GM11168 (cell line): ENCODE results near the gene RBPJ.
"Not testable (repeated sequence)": the region's sequence is repeated elsewhere in the genome, so short reads cannot be mapped to it uniquely, and the experiment has no call there.

Experiments used
- in situ Hi-C: fragments of 300-500 bp; cut with MboI; formaldehyde crosslinking; loops from one replicate; pipeline ENCODE4 v1.12.0; 2022; ENCODE audit warnings: low sequenced_read_pairs; ENCODE audit not compliant: unreplicated experiment

RBPJ gene

DNA sequence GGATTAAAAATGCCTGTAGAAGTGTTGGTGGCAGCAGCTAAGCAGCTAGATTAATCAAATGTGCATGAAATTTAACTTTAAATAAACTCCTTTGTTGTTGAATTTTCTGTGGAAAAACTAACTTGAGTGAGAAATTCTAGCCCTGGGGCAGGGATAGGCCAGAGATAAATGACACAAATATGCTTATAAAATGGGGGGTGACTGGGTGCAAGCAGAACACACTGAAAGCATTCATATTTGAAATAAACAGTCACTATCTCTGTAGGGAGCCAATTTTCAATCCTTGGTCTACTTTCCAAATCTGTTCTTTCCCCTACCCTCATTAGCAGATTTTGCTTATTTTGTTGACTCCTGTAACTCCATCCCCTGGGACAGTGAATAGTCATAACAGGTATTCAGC lies 47.9 kb downstream of the RBPJ start:
- in situ Hi-C loops = no loop called here

GRCh38 chr4:26369132-26369531 lies 48.3 kb downstream of the RBPJ start:
- in situ Hi-C loops = no loop called here

- in situ Hi-C loops = no loop called here
Observed at GRCh38 chr4:26369581-26369980, 48.8 kb downstream of the RBPJ start.

DNA sequence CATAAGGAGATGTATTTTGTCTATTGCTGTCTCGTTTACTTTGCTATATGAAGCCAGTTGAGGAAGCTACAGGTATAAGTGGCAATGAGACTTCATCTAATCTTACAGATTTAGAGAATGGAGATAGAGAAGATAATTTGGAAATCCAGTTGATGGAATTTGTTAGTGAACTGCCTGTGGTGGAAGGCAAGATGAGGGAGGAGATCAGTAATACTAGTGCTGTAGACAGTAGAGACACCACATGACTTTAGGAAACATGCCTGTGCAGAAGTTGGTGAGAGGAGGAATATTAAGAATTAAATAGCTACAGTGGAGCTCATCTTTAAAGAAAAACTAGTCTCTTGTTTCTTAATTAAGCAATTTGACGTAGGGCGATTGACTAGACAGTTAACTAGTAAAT lies 51.3 kb downstream of the RBPJ start:
- in situ Hi-C loops = no loop called here

GRCh38 chr4:26372525-26373172 lies 51.8 kb downstream of the RBPJ start:
- in situ Hi-C loops = no loop called here

DNA sequence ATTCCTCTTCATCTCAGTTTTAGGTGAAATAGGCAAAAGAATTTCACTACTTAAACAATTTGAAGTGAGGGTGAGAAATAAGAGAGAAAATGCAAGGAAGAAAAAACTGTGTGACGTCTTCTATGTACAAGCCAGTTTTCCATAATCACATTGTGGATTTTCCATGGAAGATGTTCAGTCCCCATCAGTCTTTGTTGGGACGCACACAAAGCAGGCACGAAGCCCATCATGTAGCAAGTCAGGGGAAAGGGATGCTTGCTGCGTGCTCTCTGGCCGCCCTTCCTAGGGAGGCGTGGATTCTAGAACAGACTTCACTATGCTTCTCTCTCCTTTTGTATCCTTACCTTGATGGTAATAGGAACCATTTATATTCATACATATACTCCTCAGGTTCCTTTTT lies 54.7 kb downstream of the RBPJ start:
- in situ Hi-C loops = no loop called here

DNA sequence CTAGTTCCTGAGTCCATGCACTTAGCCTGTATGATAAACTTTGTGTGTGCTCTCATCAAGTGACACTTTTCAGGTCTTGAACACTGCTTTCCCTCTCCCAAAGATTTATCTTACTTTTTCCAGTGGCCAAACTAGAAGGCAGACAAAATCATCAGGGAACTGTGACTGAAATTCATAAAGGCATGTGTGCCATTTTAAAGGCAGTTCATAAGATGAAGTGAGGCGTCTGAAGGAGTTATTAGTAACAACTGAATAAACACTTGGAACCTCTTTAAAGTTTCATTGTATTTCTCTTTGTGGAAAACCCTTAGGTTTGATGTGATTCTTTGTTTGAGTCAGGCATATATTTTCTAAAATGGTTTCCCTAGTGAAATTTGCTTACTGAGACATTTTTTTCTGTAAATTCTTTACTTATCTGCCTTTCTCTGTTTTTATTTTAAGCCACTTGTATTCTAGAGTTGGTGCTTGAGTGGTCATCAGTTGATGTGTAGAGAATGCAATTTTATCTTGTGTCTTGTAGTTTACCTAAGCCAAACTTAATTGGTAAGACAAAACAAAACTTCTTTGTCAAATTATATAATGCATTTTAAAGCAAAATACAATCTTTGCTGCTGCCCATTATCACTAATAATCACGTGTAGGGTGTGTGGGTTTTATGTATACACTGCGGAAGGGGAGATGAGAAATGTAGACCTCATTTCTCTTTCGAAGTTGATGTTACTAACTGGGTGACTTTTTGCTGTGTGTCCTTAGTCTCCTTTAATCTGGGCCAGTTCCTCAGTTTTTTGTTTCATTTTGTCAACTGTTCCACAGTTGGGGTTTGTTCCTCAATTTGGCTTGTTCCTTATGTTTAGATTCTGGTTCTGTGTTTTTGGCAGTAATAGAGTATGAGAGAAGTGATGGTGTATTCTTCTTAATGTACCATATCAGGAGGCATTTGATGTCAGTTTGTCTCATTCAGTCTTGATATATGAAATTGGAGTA lies 56.8 kb downstream of the RBPJ start:
- in situ Hi-C loops = no loop called here

- in situ Hi-C loops = no loop called here
Observed at GRCh38 chr4:26379837-26380236, 59.0 kb downstream of the RBPJ start.

GRCh38 chr4:26380740-26381139 lies 59.9 kb downstream of the RBPJ start:
- in situ Hi-C loops = no loop called here

DNA sequence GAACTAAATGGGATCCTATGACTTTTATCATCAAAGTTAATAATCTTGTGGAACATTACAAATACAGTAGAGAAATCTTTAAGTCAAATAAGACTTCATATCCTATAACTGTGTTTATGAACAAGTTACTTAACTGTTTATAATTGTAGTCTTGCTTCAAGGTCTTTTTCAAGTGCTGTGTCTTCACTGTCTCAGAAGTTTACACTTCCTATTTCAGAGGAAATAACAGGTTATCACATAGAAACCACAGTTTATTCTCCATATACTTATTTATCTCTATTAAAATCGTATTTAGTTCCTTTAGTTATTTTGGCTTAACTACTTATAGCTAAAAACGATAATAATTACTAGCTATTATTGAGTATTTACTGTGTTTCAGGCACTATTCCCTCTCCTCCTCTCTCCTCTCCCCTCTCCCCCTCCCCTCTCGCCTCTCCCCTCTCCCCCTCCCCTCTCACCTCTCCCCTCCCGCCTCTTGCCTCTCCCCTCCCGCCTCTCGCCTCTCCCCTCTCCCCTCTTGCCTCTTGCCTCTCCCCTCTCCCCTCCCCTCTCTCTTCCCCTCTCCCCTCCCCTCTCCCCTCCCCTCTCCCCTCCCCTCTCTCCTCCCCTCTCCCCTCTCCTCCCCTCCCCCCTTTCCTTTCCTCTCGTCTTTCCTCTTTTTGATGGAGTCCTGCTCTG lies 63.7 kb downstream of the RBPJ start:
- in situ Hi-C loops = no loop called here

GRCh38 chr4:26385690-26386089 lies 64.9 kb downstream of the RBPJ start:
- in situ Hi-C loops = no loop called here

GRCh38 chr4:26386386-26386785 lies 65.6 kb downstream of the RBPJ start:
- in situ Hi-C loops = no loop called here

DNA sequence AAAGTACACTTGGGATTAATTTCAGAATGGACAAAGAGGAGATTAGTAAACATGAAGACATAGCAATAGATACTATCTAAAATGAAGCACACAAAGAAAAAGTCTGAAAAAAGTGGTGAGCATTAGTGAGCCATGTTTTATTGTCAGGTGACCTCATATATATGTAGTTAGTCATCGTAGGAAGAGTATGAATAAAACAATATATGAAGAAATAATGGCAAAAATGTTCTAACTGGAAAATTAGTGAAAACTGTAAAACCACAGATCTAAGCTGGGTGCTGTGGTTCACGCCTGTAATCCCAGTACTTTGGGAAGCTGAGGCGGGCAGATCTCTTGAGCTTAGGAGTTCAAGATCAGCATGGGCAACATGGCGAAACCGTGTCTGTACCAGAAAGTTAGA lies 67.9 kb downstream of the RBPJ start:
- in situ Hi-C loops = no loop called here

DNA sequence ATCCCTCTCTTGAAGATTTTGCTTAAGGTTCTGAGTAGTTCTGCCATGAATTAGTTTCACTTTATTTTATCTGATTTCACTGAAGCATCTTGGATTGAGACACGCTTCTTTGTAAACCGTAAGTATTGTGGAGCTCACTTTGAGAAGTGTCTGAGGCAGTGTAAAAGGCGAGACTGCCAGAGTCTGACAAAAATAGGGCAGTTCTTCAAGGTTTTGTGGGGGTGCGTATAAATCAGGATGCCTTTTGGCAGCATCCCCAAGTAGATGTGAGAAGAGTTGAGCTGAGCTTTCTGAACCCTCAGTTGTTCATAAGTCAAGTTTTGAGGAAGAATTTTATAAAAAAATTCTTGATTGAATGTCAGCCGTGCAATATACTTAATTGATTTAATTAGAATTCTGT lies 76.3 kb downstream of the RBPJ start:
- in situ Hi-C loops = loop anchor here (5.0 kb wide), 1 partner anchor 60 kb away; no protein-coding TSS in a partner anchor

DNA sequence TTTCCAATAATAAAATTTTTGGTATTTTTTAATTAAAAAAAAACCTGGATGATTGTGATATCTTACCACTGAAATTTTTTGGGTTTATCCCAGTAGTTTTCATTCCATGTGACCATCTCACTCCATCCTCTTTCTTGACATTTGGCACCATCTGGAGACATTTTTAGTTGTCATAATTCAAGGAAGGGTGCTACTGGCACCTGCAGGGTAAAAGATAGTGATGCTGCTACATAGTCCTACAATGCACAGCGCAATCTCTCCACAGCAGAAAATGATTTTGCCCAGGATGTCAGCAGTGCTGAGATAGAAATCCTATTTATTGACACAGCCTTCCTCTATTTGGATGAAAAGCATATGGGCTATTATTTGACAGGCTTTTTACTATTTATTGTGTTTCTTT lies 79.3 kb downstream of the RBPJ start:
- in situ Hi-C loops = no loop called here

DNA sequence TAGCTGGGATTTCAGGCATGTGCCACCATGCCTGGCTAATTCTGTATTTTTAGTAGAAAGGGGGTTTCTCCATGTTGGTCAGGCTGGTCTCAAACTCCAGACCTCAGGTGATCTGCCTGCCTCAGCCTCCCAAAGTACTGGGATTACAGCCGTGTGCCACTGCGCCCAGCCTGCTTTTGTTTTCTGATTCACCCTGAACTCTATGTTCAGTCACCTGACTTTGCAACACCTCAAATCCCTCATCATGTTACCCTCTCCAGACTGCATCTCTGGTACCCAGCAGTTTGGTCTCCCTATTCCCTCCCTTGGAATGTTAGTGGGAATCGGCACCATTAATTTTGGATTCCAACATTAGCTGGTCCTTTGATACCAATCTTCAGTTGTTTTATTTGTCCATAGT lies 81.2 kb downstream of the RBPJ start:
- in situ Hi-C loops = not testable (repeated sequence)

DNA sequence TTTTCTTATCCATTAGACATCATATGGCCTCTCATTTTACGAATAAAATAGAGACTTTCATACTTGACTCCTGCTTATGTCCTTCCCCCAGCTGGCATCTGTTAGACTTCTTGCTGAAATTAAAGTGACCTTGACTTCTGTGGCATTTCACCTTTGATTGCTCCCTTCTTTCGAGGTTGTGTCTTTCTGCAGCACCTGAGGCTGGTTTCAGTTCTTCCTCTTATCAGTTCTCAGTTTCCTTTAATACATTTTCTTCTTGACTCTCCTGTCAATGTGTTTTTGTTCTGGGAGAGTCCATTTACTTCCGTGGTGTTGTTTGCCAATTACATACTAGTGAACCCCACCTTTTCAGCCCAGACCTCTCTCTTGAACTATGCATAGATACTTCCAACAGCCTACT lies 81.6 kb downstream of the RBPJ start:
- in situ Hi-C loops = no loop called here

GRCh38 chr4:26404743-26405206 lies 84.0 kb downstream of the RBPJ start:
- in situ Hi-C loops = no loop called here

- in situ Hi-C loops = no loop called here
Observed at GRCh38 chr4:26406346-26406975, 85.6 kb downstream of the RBPJ start.

DNA sequence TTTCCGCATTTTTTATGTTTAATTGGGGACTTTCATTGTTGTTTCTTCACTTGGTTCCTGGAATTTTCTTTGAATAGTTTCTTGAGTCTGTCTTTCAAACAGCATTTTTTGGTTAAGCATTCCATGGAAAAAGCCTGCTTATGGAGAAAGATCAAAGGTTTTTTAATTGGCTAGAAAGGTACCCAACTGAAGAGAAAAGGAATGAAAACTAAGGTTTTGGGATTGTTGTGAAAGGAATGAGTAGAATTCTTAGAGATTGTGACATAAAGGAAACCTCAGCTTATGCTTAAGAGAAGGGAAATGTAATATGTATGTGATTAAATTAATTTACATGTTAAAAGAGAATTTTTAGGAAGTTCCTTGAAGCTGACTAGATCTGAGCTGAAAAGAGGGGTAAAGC lies 86.7 kb downstream of the RBPJ start:
- in situ Hi-C loops = no loop called here
